Prostate gland (tissue), 2 donors: ENCODE results near the gene BAIAP2.

Experiments
- POLR2A ChIP-seq: fragments of 450-650 bp; IDR thresholded peaks from one replicate; pipeline ENCODE4 v1.6.1; 2016; ENCODE audit warnings: antibody characterized with exemption, mild to moderate bottlenecking
- POLR2AphosphoS5 ChIP-seq: sonication (generic); formaldehyde crosslinking; IDR thresholded peaks from one replicate; pipeline ENCODE4 v1.6.1; 2017; ENCODE audit warnings: antibody characterized with exemption
- TF ChIP-seq, protein P1 (sequence below), 4 experiments: fragments of 200-600 bp in 2 of 4; fragments of 450-650 bp in 2 of 4; sonication (generic) in 2 of 4; IDR thresholded peaks; 1 replicate in 3 of 4; 2 replicates in 1 of 4; pipeline ENCODE4 v1.5.1; 2016 to 2019; ENCODE audit warnings: antibody characterized with exemption in 4 of 4, mild to moderate bottlenecking in 2 of 4, moderate library complexity in 2 of 4

DNA sequence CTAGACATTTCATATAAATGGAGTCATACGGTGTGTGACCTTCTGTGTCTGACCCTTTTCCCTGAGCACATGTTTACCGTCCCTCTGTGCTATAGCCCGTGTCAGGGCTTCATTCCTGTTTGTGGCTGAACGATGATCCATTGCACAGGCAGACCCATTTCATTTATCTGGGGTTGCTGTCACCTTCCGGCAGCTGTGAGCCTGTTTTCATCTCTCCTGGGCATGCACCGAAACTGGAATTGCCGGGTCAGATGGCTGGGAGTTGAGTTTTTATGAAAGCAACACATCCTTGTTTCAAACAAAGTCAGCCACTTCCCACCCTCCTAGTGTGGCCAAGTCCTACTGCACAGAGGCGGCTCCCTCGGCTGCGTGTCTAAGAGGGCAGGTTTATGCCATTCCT is 25.5 kb downstream of the BAIAP2 start:
- no peak for TF ChIP-seq POLR2A
- TF ChIP-seq, protein P1, sequence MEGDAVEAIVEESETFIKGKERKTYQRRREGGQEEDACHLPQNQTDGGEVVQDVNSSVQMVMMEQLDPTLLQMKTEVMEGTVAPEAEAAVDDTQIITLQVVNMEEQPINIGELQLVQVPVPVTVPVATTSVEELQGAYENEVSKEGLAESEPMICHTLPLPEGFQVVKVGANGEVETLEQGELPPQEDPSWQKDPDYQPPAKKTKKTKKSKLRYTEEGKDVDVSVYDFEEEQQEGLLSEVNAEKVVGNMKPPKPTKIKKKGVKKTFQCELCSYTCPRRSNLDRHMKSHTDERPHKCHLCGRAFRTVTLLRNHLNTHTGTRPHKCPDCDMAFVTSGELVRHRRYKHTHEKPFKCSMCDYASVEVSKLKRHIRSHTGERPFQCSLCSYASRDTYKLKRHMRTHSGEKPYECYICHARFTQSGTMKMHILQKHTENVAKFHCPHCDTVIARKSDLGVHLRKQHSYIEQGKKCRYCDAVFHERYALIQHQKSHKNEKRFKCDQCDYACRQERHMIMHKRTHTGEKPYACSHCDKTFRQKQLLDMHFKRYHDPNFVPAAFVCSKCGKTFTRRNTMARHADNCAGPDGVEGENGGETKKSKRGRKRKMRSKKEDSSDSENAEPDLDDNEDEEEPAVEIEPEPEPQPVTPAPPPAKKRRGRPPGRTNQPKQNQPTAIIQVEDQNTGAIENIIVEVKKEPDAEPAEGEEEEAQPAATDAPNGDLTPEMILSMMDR (IDR thresholded peaks at IDR 0.05), result peak in 1 of 4 experiments; percentile 14
- peak; percentile 81 for TF ChIP-seq POLR2AphosphoS5
